ENCODE measurements around the gene ELP6. TPM values are rescaled to one million over a fixed set of nuclear protein-coding genes. Genes with fewer than 3 reads are reported as not detected.

The ELP6 gene
- total RNA-seq, 3 donors from 2014 or later, result 21.2 to 26.9 (median 25.9) TPM

- TF ChIP-seq CTCF (IDR thresholded peaks at IDR 0.05), result no peak
- Histone ChIP-seq H3K4me3 (no peak overlapping the region), H3K4me1 (ENCODE audit: low read depth) (no peaks in the 10 kb centered on the region), H3K36me3 (ENCODE audit: low read depth) (no peaks in the 10 kb centered on the region), H3K9me3 (no peaks in the 10 kb centered on the region)
- intact Hi-C loops (cut with DNase I, micrococcal nuclease), result no loop called here
- DNase-seq, result no peak
- no peak for ATAC-seq
These were observed 28.1 kb upstream of the ELP6 start for GRCh38 chr3:47541583-47542108.

- DNase-seq (no peak), ATAC-seq (no peak)
- no peaks in the 10 kb centered on the region for H3K4me1 ChIP-seq (ENCODE audit: low read depth)
- no peak overlapping the region for H3K4me3 ChIP-seq
- no peaks in the 10 kb centered on the region for H3K36me3 ChIP-seq (ENCODE audit: low read depth)
- H3K9me3 ChIP-seq, result no peaks in the 10 kb centered on the region
- no peak for TF ChIP-seq CTCF (IDR thresholded peaks at IDR 0.05)
- intact Hi-C loops (cut with DNase I, micrococcal nuclease), result no loop called here
These were observed 26.8 kb upstream of the ELP6 start for GRCh38 chr3:47540281-47540680.

GRCh38 chr3:47536967-47537366, 23.5 kb upstream of the ELP6 start:
- no peak for TF ChIP-seq CTCF (IDR thresholded peaks at IDR 0.05)
- H3K36me3 ChIP-seq (ENCODE audit: low read depth), result no peaks in the 10 kb centered on the region
- intact Hi-C loops (cut with DNase I, micrococcal nuclease), result no loop called here
- H3K9me3 ChIP-seq, result no peaks in the 10 kb centered on the region
- DNase-seq (no peak), ATAC-seq (no peak)
- no peak overlapping the region for H3K4me3 ChIP-seq
- H3K4me1 ChIP-seq (ENCODE audit: low read depth), result no peaks in the 10 kb centered on the region

- no peak for TF ChIP-seq CTCF (IDR thresholded peaks at IDR 0.05)
These were observed 22.8 kb upstream of the ELP6 start for GRCh38 chr3:47536221-47536891.

GRCh38 chr3:47533996-47534454, 20.5 kb upstream of the ELP6 start:
- DNase-seq (no peak), ATAC-seq (no peak)
- intact Hi-C loops (cut with DNase I, micrococcal nuclease), result no loop called here
- H3K36me3 ChIP-seq (ENCODE audit: low read depth), result no peaks in the 10 kb centered on the region
- TF ChIP-seq CTCF (IDR thresholded peaks at IDR 0.05), result no peak
- no peaks in the 10 kb centered on the region for H3K4me1 ChIP-seq (ENCODE audit: low read depth)
- no peaks in the 10 kb centered on the region for H3K9me3 ChIP-seq
- H3K4me3 ChIP-seq, result no peak overlapping the region

More at GRCh38 chr3:47536221-47536891, 22.8 kb upstream of the ELP6 start:
- Histone ChIP-seq H3K4me3 (no peak overlapping the region), H3K9me3 (no peaks in the 10 kb centered on the region), H3K4me1 (ENCODE audit: low read depth) (no peaks in the 10 kb centered on the region), H3K36me3 (ENCODE audit: low read depth) (no peaks in the 10 kb centered on the region)
- DNase-seq (no peak), ATAC-seq (no peak)
- intact Hi-C loops (cut with DNase I, micrococcal nuclease), result no loop called here

Measured in mucosa of descending colon (tissue), 3 donors.